Measurements from ENCODE around the gene LGR4.

GRCh38 chr11:27363576-27364117 is 108.9 kb downstream of the LGR4 start:
- TF ChIP-seq, protein P1, sequence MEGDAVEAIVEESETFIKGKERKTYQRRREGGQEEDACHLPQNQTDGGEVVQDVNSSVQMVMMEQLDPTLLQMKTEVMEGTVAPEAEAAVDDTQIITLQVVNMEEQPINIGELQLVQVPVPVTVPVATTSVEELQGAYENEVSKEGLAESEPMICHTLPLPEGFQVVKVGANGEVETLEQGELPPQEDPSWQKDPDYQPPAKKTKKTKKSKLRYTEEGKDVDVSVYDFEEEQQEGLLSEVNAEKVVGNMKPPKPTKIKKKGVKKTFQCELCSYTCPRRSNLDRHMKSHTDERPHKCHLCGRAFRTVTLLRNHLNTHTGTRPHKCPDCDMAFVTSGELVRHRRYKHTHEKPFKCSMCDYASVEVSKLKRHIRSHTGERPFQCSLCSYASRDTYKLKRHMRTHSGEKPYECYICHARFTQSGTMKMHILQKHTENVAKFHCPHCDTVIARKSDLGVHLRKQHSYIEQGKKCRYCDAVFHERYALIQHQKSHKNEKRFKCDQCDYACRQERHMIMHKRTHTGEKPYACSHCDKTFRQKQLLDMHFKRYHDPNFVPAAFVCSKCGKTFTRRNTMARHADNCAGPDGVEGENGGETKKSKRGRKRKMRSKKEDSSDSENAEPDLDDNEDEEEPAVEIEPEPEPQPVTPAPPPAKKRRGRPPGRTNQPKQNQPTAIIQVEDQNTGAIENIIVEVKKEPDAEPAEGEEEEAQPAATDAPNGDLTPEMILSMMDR (IDR thresholded peaks at IDR 0.05 in 4 of 5, conservative IDR thresholded peaks at IDR 0.05 in 1 of 5) = no peak
- TF ChIP-seq POLR2A (IDR thresholded peaks at IDR 0.05) = no peak
